Mesothelial cell of epicardium (in vitro differentiated cells): ENCODE data around the gene KLHL29. TPM values are rescaled to one million over a fixed set of nuclear protein-coding genes. Genes with fewer than 3 reads are reported as not detected.

ENCODE experiments used
- DNase-seq, 2 experiments: peaks; one replicate each; pipeline ENCODE4 v3.0.0; 2021; ENCODE audit warnings: low spot score in 2 of 2; ENCODE audit not compliant: unreplicated experiment in 2 of 2
- H3K27ac Mint-ChIP-seq: 2 replicates; pipeline ENCODE4 v1.8.0; 2021; ENCODE audit warnings: mixed read lengths
- H3K27me3 Mint-ChIP-seq: 2 replicates; pipeline ENCODE4 v1.8.0; 2021; ENCODE audit warnings: low read depth, mixed read lengths
- H3K36me3 Mint-ChIP-seq: 2 replicates; pipeline ENCODE4 v1.8.0; 2021; ENCODE audit warnings: mixed read lengths
- H3K4me1 Mint-ChIP-seq: 2 replicates; pipeline ENCODE4 v1.8.0; 2021; ENCODE audit warnings: mixed read lengths
- H3K4me3 Mint-ChIP-seq: 2 replicates; pipeline ENCODE4 v1.8.0; 2021; ENCODE audit warnings: mild to moderate bottlenecking, moderate library complexity, mixed read lengths
- H3K9me3 Mint-ChIP-seq: 2 replicates; pipeline ENCODE4 v1.8.0; 2021; ENCODE audit warnings: mixed read lengths
- CTCF ChIP-seq: fragments of 200-600 bp; sonication (generic); IDR thresholded peaks from one replicate; pipeline ENCODE4 v1.5.0; 2021; ENCODE audit warnings: antibody characterized with exemption; ENCODE audit not compliant: unreplicated experiment
- total RNA-seq: library from RNA; stranded (reverse); gene quantifications from 3 replicates; pipeline ENCODE4 v1.2.1, GENCODE V29; 2021

The KLHL29 gene
- total RNA-seq, 1 donor from 2014 or later: 28.3 TPM

GRCh38 chr2:23557455-23557854 lies 172.5 kb downstream of the KLHL29 start:
- DNase-seq: no peak
- no peak overlapping the region for H3K27ac Mint-ChIP-seq
- no peaks in the 10 kb centered on the region for H3K9me3 Mint-ChIP-seq
- no peaks in the 10 kb centered on the region for H3K36me3 Mint-ChIP-seq
- no peak overlapping the region for H3K4me3 Mint-ChIP-seq
- TF ChIP-seq CTCF: no peak
- peaks cover 4% of the 10 kb centered on the region for H3K27me3 Mint-ChIP-seq
- H3K4me1 Mint-ChIP-seq: peaks cover 1% of the 10 kb centered on the region

GRCh38 chr2:23559561-23560239 lies 174.7 kb downstream of the KLHL29 start:
- Mint-ChIP-seq H3K4me3 (no peak overlapping the region), H3K4me1 (peaks cover 12% of the 10 kb centered on the region), H3K36me3 (peaks cover 2% of the 10 kb centered on the region), H3K9me3 (no peaks in the 10 kb centered on the region), H3K27me3 (peaks cover 4% of the 10 kb centered on the region), H3K27ac (no peak overlapping the region)
- no peak for TF ChIP-seq CTCF
- DNase-seq: no peak

- TF ChIP-seq CTCF: no peak
- peaks cover 16% of the 10 kb centered on the region for H3K4me1 Mint-ChIP-seq
- no peak overlapping the region for H3K4me3 Mint-ChIP-seq
- no peak for DNase-seq
- no peaks in the 10 kb centered on the region for H3K9me3 Mint-ChIP-seq
- peaks cover 2% of the 10 kb centered on the region for H3K36me3 Mint-ChIP-seq
- no peak overlapping the region for H3K27ac Mint-ChIP-seq
- H3K27me3 Mint-ChIP-seq: peaks cover 4% of the 10 kb centered on the region
These were observed 176.1 kb downstream of the KLHL29 start for GRCh38 chr2:23561088-23561487.

GRCh38 chr2:23561544-23561943 lies 176.6 kb downstream of the KLHL29 start:
- Mint-ChIP-seq H3K36me3 (peaks cover 2% of the 10 kb centered on the region), H3K4me3 (no peak overlapping the region), H3K9me3 (no peaks in the 10 kb centered on the region), H3K27ac (no peak overlapping the region), H3K27me3 (peaks cover 4% of the 10 kb centered on the region), H3K4me1 (peaks cover 16% of the 10 kb centered on the region)
- DNase-seq: no peak
- TF ChIP-seq CTCF: no peak

GRCh38 chr2:23562143-23562542 lies 177.2 kb downstream of the KLHL29 start:
- no peak for TF ChIP-seq CTCF

More at GRCh38 chr2:23562143-23562542, 177.2 kb downstream of the KLHL29 start:
- peaks cover 4% of the 10 kb centered on the region for H3K27me3 Mint-ChIP-seq
- H3K4me1 Mint-ChIP-seq: peaks cover 16% of the 10 kb centered on the region
- H3K9me3 Mint-ChIP-seq: no peaks in the 10 kb centered on the region
- no peak overlapping the region for H3K27ac Mint-ChIP-seq
- no peak for DNase-seq
- H3K4me3 Mint-ChIP-seq: no peak overlapping the region
- H3K36me3 Mint-ChIP-seq: peaks cover 2% of the 10 kb centered on the region
